Activated naive CD4-positive, alpha-beta T cell treated with anti-CD3 and anti-CD28 coated beads for 36 hours (primary cell): Measurements from ENCODE around the gene TMEM31. TPM values are rescaled to one million over a fixed set of nuclear protein-coding genes. Genes with fewer than 3 reads are reported as not detected.

Source experiments
- total RNA-seq, 2 experiments: library from RNA; stranded (reverse); gene quantifications; one replicate each; pipeline ENCODE4 v1.2.3, GENCODE V29; 2021

Gene TMEM31
- total RNA-seq, 2 experiments from 2014 or later, result 0.31 TPM; not detected in 1

Other genes with a start within 250 kb of the TMEM31 start
- under 1 TPM in 1 of 2 experiments, not detected in 1; 0.07 TPM for gene RAB40A, start 191.4 kb upstream of the TMEM31 start, total RNA-seq
- 10 to 100 TPM; 13.1 to 14.2 TPM for gene TCEAL4, start 125.4 kb upstream of the TMEM31 start, total RNA-seq
- 1 to 10 TPM; 4.4 to 6.2 TPM for gene TCEAL3, start 102.9 kb upstream of the TMEM31 start, total RNA-seq
- 1 to 10 TPM; 6.9 to 7.1 TPM for gene TCEAL1, start 81.9 kb upstream of the TMEM31 start, total RNA-seq
- gene MORF4L2, start 24.2 kb upstream of the TMEM31 start, total RNA-seq, result 100 to 1,000 TPM; 181 to 183 TPM
- gene PLP1, start 65.9 kb downstream of the TMEM31 start, total RNA-seq, result not detected
- under 1 TPM; 0.17 to 0.22 TPM for gene RAB9B, start 121.3 kb downstream of the TMEM31 start, total RNA-seq